IPS-18a (cell line): ENCODE measurements around the gene PNPLA6.

Experiments used
- H3K27ac ChIP-seq: one replicate; pipeline ENCODE4 v1.5.1; 2013; ENCODE audit warnings: low read length
- H3K27me3 ChIP-seq: one replicate; pipeline ENCODE4 v1.6.1; 2013; ENCODE audit warnings: mild to moderate bottlenecking, low read length; ENCODE audit not compliant: control insufficient read depth, insufficient read depth
- H3K36me3 ChIP-seq: one replicate; pipeline ENCODE4 v1.6.1; 2013; ENCODE audit warnings: low read depth, low read length; ENCODE audit not compliant: control insufficient read depth
- H3K4me1 ChIP-seq: one replicate; pipeline ENCODE4 v1.6.1; 2013; ENCODE audit warnings: low read depth, low read length; ENCODE audit not compliant: control insufficient read depth
- H3K4me3 ChIP-seq: one replicate; pipeline ENCODE4 v1.5.1; 2013; ENCODE audit warnings: low read length
- H3K9ac ChIP-seq: one replicate; pipeline ENCODE4 v1.6.1; 2013; ENCODE audit warnings: mild to moderate bottlenecking, low read length, moderate library complexity
- H3K9me3 ChIP-seq: one replicate; pipeline ENCODE4 v1.6.1; 2013; ENCODE audit warnings: low read depth, low read length; ENCODE audit not compliant: control insufficient read depth

The PNPLA6 gene

GRCh38 chr19:7597689-7598088 lies 62.2 kb downstream of the PNPLA6 start:
- Histone ChIP-seq H3K4me3 (no peak overlapping the region), H3K9ac (no peak overlapping the region), H3K4me1 (peaks cover 4% of the 10 kb centered on the region), H3K9me3 (no peaks in the 10 kb centered on the region), H3K36me3 (no peaks in the 10 kb centered on the region), H3K27ac (no peak overlapping the region), H3K27me3 (peaks cover 24% of the 10 kb centered on the region)

GRCh38 chr19:7598180-7598579 lies 62.7 kb downstream of the PNPLA6 start:
- no peak overlapping the region for H3K9ac ChIP-seq
- peaks cover 4% of the 10 kb centered on the region for H3K4me1 ChIP-seq
- no peak overlapping the region for H3K27ac ChIP-seq
- peaks cover 24% of the 10 kb centered on the region for H3K27me3 ChIP-seq
- no peaks in the 10 kb centered on the region for H3K36me3 ChIP-seq
- H3K9me3 ChIP-seq, result no peaks in the 10 kb centered on the region
- no peak overlapping the region for H3K4me3 ChIP-seq

- no peaks in the 10 kb centered on the region for H3K36me3 ChIP-seq
- no peak overlapping the region for H3K27ac ChIP-seq
- no peak overlapping the region for H3K9ac ChIP-seq
- H3K27me3 ChIP-seq, result peaks cover 12% of the 10 kb centered on the region
- H3K4me1 ChIP-seq, result peaks cover 4% of the 10 kb centered on the region
- H3K4me3 ChIP-seq, result no peak overlapping the region
- H3K9me3 ChIP-seq, result no peaks in the 10 kb centered on the region
Observed at GRCh38 chr19:7600721-7601120, 65.2 kb downstream of the PNPLA6 start.

- no peak overlapping the region for H3K4me3 ChIP-seq
- H3K9me3 ChIP-seq, result no peaks in the 10 kb centered on the region
- no peaks in the 10 kb centered on the region for H3K4me1 ChIP-seq
- no peaks in the 10 kb centered on the region for H3K36me3 ChIP-seq
- peaks cover 2% of the 10 kb centered on the region for H3K27me3 ChIP-seq
- no peak overlapping the region for H3K9ac ChIP-seq
- no peak overlapping the region for H3K27ac ChIP-seq
Observed at GRCh38 chr19:7602240-7602934, 66.9 kb downstream of the PNPLA6 start.

GRCh38 chr19:7602935-7603497 lies 67.5 kb downstream of the PNPLA6 start:
- H3K4me3 ChIP-seq, result no peak overlapping the region
- no peak overlapping the region for H3K27ac ChIP-seq
- H3K27me3 ChIP-seq, result no peaks in the 10 kb centered on the region
- H3K9ac ChIP-seq, result no peak overlapping the region
- no peaks in the 10 kb centered on the region for H3K4me1 ChIP-seq
- peaks cover under 1% of the 10 kb centered on the region for H3K36me3 ChIP-seq
- no peaks in the 10 kb centered on the region for H3K9me3 ChIP-seq

GRCh38 chr19:7603919-7604318 lies 68.4 kb downstream of the PNPLA6 start:
- Histone ChIP-seq H3K9ac (no peak overlapping the region), H3K36me3 (peaks cover 5% of the 10 kb centered on the region), H3K4me1 (no peaks in the 10 kb centered on the region), H3K27me3 (no peaks in the 10 kb centered on the region), H3K4me3 (no peak overlapping the region), H3K9me3 (no peaks in the 10 kb centered on the region), H3K27ac (no peak overlapping the region)

DNA sequence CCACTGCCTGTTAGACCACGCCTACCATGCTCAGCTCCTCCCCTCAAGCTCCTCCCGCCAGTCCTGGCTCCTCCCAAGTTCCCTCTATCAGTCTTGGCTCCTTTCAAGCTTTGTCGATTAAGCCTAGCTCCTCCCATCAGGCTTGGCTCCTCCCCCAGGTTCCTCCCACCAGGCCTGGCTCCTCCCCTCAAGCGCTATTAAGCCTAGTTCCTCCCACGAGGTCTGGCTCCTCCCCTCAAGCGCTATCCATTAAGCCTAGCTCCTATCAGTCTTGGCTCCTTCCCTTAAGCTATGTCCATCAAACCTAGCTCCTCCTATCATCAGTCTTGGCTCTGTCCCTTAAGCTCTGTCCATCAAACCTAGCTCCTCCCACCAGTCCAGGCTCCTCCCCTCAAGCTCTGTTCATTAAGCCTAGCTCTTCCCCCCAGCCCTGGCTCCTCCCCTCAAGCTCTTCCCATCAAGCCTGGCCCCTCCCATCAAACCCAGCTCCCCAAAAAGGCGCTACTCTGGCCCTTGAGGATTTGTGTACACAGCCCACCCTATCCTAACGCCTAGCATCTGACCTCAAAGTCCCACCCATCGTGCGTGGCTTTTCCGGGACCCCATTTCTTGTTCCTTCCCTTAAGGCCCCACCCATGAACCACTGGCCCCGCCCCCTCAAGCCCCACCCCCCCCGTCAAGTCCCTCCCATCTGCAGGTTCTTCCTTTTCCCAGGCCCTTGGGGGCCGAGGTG lies 70.1 kb downstream of the PNPLA6 start:
- H3K4me3 ChIP-seq, result no peak overlapping the region
- H3K9ac ChIP-seq, result no peak overlapping the region
- H3K9me3 ChIP-seq, result no peaks in the 10 kb centered on the region
- H3K4me1 ChIP-seq, result no peaks in the 10 kb centered on the region
- H3K27me3 ChIP-seq, result no peaks in the 10 kb centered on the region
- H3K27ac ChIP-seq, result no peak overlapping the region
- H3K36me3 ChIP-seq, result peaks cover 5% of the 10 kb centered on the region

- H3K9ac ChIP-seq, result no peak overlapping the region
- H3K27me3 ChIP-seq, result no peaks in the 10 kb centered on the region
- no peaks in the 10 kb centered on the region for H3K4me1 ChIP-seq
- no peaks in the 10 kb centered on the region for H3K9me3 ChIP-seq
- H3K27ac ChIP-seq, result no peak overlapping the region
- peaks cover 5% of the 10 kb centered on the region for H3K36me3 ChIP-seq
- H3K4me3 ChIP-seq, result no peak overlapping the region
Observed at GRCh38 chr19:7606289-7606688, 70.8 kb downstream of the PNPLA6 start.

DNA sequence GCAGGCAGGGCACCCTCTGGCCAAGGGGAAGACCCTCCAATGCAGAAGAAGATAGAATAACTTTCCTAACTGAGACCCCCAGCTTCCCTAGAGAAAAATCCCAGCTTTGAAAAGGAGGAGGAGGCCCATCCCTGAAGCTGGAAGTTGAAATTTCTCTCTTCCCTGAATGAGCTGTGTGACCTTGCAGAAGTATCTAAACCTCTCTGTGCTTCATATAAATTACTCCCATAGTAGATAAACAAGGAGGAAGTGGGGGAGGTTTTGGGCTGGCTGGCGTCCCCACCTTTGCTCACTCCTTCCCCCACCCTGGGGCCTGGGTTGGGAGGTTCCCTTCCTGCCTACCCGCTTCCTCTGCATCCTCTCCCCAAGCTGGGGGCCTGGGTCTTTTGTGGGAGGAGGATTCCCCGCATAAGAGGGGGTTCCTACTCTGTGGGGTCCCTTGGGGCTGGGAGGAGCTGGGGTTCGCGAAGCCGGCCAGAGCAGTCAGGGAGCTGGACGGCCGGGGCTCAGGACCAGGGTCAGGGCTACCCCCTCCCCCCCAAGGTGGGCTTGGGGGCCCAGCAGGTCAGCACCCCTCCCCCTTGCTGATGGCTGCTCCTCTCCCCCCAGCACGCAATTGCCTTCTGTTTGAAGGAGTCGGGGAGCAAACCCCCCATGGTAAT lies 71.8 kb downstream of the PNPLA6 start:
- Histone ChIP-seq H3K4me3 (no peak overlapping the region), H3K9me3 (no peaks in the 10 kb centered on the region), H3K36me3 (peaks cover 5% of the 10 kb centered on the region), H3K27me3 (no peaks in the 10 kb centered on the region), H3K4me1 (no peaks in the 10 kb centered on the region), H3K9ac (no peak overlapping the region), H3K27ac (no peak overlapping the region)

- Histone ChIP-seq H3K4me1 (no peaks in the 10 kb centered on the region), H3K9ac (no peak overlapping the region), H3K9me3 (no peaks in the 10 kb centered on the region), H3K4me3 (no peak overlapping the region), H3K27ac (no peak overlapping the region), H3K36me3 (peaks cover 5% of the 10 kb centered on the region), H3K27me3 (no peaks in the 10 kb centered on the region)
Observed at GRCh38 chr19:7607874-7608560, 72.5 kb downstream of the PNPLA6 start.
